ENCODE measurements around the gene DCC.

Gene DCC

GRCh38 chr18:52937840-52938239, 597.8 kb downstream of the DCC start:
- H3K27ac ChIP-seq (ENCODE audit: low read depth, low read length) = no peak overlapping the region
- no peak overlapping the region for H3K4me3 ChIP-seq (ENCODE audit: low read depth, low read length)
- H3K36me3 ChIP-seq (ENCODE audit: insufficient read depth, low read length) = no peaks in the 10 kb centered on the region
- no peaks in the 10 kb centered on the region for H3K79me2 ChIP-seq (ENCODE audit: control insufficient read depth, insufficient read depth, low read length, unreplicated experiment)
- H2AFZ ChIP-seq (ENCODE audit: low read length, unreplicated experiment) = no peak overlapping the region
- H3K4me1 ChIP-seq (ENCODE audit: control insufficient read depth, insufficient read depth, low read length, unreplicated experiment) = no peaks in the 10 kb centered on the region
- no peaks in the 10 kb centered on the region for H3K27me3 ChIP-seq (ENCODE audit: insufficient read depth, low read length)

DNA sequence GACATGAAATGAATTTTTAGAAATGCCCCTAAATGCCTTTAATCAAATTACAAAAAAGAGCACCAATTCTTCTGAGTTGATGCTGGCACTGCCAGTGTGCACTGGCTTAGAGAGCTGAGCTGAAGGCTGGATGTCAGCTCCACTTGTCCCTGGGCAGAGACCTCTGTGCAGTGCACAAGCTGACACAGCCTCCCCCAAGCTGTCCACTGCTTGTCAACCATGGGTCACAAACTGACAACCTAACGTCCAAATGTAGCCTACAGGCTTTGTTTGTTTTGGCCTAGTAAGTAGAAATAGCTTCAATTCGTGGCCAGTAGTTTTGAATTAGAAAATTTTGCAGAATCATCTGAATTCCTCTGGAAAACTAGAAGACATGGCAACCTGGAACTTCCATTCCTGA, 605.6 kb downstream of the DCC start:
- Histone ChIP-seq H3K27ac (ENCODE audit: low read depth, low read length) (no peak overlapping the region), H3K36me3 (ENCODE audit: insufficient read depth, low read length) (no peaks in the 10 kb centered on the region), H3K27me3 (ENCODE audit: insufficient read depth, low read length) (no peaks in the 10 kb centered on the region), H3K4me1 (ENCODE audit: control insufficient read depth, insufficient read depth, low read length, unreplicated experiment) (no peaks in the 10 kb centered on the region), H2AFZ (ENCODE audit: low read length, unreplicated experiment) (no peak overlapping the region), H3K79me2 (ENCODE audit: control insufficient read depth, insufficient read depth, low read length, unreplicated experiment) (no peaks in the 10 kb centered on the region), H3K4me3 (ENCODE audit: low read depth, low read length) (no peak overlapping the region)

- Histone ChIP-seq H3K27me3 (ENCODE audit: insufficient read depth, low read length) (no peaks in the 10 kb centered on the region), H3K36me3 (ENCODE audit: insufficient read depth, low read length) (no peaks in the 10 kb centered on the region), H2AFZ (ENCODE audit: low read length, unreplicated experiment) (no peak overlapping the region)
These were observed 609.0 kb downstream of the DCC start for GRCh38 chr18:52948868-52949444.

GRCh38 chr18:52950155-52950554, 610.2 kb downstream of the DCC start:
- Histone ChIP-seq H2AFZ (ENCODE audit: low read length, unreplicated experiment) (no peak overlapping the region), H3K27me3 (ENCODE audit: insufficient read depth, low read length) (no peaks in the 10 kb centered on the region), H3K4me3 (ENCODE audit: low read depth, low read length) (no peak overlapping the region), H3K4me1 (ENCODE audit: control insufficient read depth, insufficient read depth, low read length, unreplicated experiment) (no peaks in the 10 kb centered on the region), H3K36me3 (ENCODE audit: insufficient read depth, low read length) (no peaks in the 10 kb centered on the region), H3K79me2 (ENCODE audit: control insufficient read depth, insufficient read depth, low read length, unreplicated experiment) (no peaks in the 10 kb centered on the region), H3K27ac (ENCODE audit: low read depth, low read length) (no peak overlapping the region)

More at GRCh38 chr18:52948868-52949444, 609.0 kb downstream of the DCC start:
- no peak overlapping the region for H3K4me3 ChIP-seq (ENCODE audit: low read depth, low read length)
- H3K27ac ChIP-seq (ENCODE audit: low read depth, low read length) = no peak overlapping the region
- no peaks in the 10 kb centered on the region for H3K4me1 ChIP-seq (ENCODE audit: control insufficient read depth, insufficient read depth, low read length, unreplicated experiment)
- no peaks in the 10 kb centered on the region for H3K79me2 ChIP-seq (ENCODE audit: control insufficient read depth, insufficient read depth, low read length, unreplicated experiment)

DNA sequence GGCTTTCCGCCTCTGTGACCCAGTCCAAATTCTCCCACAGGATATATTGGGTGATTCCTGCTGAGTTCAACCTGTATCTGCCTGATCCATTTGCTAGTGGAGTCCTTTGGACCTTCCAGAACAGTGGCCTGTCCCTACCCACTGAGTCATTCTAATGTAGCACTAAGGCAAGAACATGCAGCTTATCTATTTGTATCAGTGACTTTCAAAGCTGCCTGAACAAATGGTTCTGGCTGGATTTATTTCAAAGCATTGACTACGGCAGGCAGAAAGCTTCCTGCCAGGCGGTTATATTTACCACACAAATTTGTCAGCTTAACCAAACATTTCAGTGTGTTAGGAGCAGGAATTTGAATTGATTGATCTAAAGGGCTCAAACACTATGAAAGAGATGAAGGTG, 613.4 kb downstream of the DCC start:
- Histone ChIP-seq H3K36me3 (ENCODE audit: insufficient read depth, low read length) (no peaks in the 10 kb centered on the region), H3K27ac (ENCODE audit: low read depth, low read length) (no peak overlapping the region), H2AFZ (ENCODE audit: low read length, unreplicated experiment) (no peak overlapping the region), H3K4me1 (ENCODE audit: control insufficient read depth, insufficient read depth, low read length, unreplicated experiment) (no peaks in the 10 kb centered on the region), H3K4me3 (ENCODE audit: low read depth, low read length) (no peak overlapping the region), H3K27me3 (ENCODE audit: insufficient read depth, low read length) (no peaks in the 10 kb centered on the region), H3K79me2 (ENCODE audit: control insufficient read depth, insufficient read depth, low read length, unreplicated experiment) (no peaks in the 10 kb centered on the region)

DNA sequence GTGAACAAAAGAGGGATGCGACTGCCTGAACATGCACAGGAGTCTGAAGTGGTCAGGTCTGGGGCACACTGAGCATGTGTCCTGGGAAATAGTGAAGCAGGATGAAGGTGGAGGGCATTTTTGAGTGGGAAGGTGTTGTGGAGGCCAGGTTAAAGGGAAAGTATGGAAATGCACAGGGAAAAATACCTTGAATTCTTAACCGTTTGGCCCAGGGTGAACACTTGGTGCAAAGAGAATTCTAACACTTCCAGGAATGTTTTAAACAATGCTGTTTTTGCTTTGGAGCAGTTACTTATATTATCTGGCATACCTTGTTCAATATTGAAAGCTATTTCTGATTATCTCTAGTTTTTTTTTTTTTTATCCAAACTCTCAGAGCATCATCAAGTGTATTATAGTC, 623.5 kb downstream of the DCC start:
- Histone ChIP-seq H3K4me3 (ENCODE audit: low read depth, low read length) (no peak overlapping the region), H3K4me1 (ENCODE audit: control insufficient read depth, insufficient read depth, low read length, unreplicated experiment) (no peaks in the 10 kb centered on the region), H3K79me2 (ENCODE audit: control insufficient read depth, insufficient read depth, low read length, unreplicated experiment) (no peaks in the 10 kb centered on the region), H3K36me3 (ENCODE audit: insufficient read depth, low read length) (no peaks in the 10 kb centered on the region), H3K27ac (ENCODE audit: low read depth, low read length) (no peak overlapping the region), H3K27me3 (ENCODE audit: insufficient read depth, low read length) (no peaks in the 10 kb centered on the region), H2AFZ (ENCODE audit: low read length, unreplicated experiment) (no peak overlapping the region)

DNA sequence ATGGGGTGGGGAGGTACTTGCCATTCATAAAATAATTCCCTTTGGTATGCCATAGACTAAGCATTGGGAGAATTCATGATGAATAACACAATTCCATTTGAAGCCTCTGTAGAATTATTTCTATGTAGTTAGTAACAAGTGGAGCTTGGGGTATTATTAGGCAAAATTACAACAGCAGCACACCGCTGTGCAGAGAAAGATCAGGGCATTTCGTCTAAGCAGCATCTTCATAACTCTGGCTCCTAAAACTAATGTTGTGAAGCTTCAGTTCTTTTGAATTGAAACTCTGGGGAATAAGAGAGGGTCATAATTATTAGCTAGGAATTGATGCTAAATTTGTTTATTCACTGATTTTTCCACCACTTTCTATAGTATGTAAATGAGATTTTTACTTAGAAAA, 630.7 kb downstream of the DCC start:
- no peak overlapping the region for H3K27ac ChIP-seq (ENCODE audit: low read depth, low read length)
- H3K79me2 ChIP-seq (ENCODE audit: control insufficient read depth, insufficient read depth, low read length, unreplicated experiment) = no peaks in the 10 kb centered on the region
- H3K27me3 ChIP-seq (ENCODE audit: insufficient read depth, low read length) = no peaks in the 10 kb centered on the region
- no peaks in the 10 kb centered on the region for H3K36me3 ChIP-seq (ENCODE audit: insufficient read depth, low read length)
- no peaks in the 10 kb centered on the region for H3K4me1 ChIP-seq (ENCODE audit: control insufficient read depth, insufficient read depth, low read length, unreplicated experiment)
- H2AFZ ChIP-seq (ENCODE audit: low read length, unreplicated experiment) = no peak overlapping the region
- H3K4me3 ChIP-seq (ENCODE audit: low read depth, low read length) = no peak overlapping the region

GRCh38 chr18:52971097-52971496, 631.1 kb downstream of the DCC start:
- no peak overlapping the region for H2AFZ ChIP-seq (ENCODE audit: low read length, unreplicated experiment)
- H3K36me3 ChIP-seq (ENCODE audit: insufficient read depth, low read length) = no peaks in the 10 kb centered on the region
- H3K27ac ChIP-seq (ENCODE audit: low read depth, low read length) = no peak overlapping the region
- H3K27me3 ChIP-seq (ENCODE audit: insufficient read depth, low read length) = no peaks in the 10 kb centered on the region
- no peaks in the 10 kb centered on the region for H3K79me2 ChIP-seq (ENCODE audit: control insufficient read depth, insufficient read depth, low read length, unreplicated experiment)
- no peaks in the 10 kb centered on the region for H3K4me1 ChIP-seq (ENCODE audit: control insufficient read depth, insufficient read depth, low read length, unreplicated experiment)
- H3K4me3 ChIP-seq (ENCODE audit: low read depth, low read length) = no peak overlapping the region

DNA sequence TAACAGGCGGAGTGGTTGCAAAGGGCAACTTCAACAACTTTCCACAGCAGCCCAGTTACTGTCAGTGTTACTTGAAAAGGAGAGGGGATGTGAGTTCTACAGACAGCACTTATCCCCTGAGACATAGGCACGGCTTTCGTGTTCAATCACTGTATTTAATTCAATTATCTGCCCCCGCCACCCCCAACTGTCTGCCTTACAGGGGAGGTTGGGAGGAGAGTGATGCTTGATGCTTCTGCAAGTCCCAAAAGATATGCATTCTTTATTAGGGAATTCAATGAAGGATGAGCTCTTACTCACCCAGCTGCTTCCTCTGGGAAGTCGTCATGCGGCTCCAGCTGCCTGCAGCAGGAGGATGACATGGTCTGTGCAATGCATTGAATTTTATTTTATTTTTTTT, 639.9 kb downstream of the DCC start:
- H2AFZ ChIP-seq (ENCODE audit: low read length, unreplicated experiment) = no peak overlapping the region
- no peaks in the 10 kb centered on the region for H3K36me3 ChIP-seq (ENCODE audit: insufficient read depth, low read length)
- no peaks in the 10 kb centered on the region for H3K79me2 ChIP-seq (ENCODE audit: control insufficient read depth, insufficient read depth, low read length, unreplicated experiment)
- H3K4me1 ChIP-seq (ENCODE audit: control insufficient read depth, insufficient read depth, low read length, unreplicated experiment) = no peaks in the 10 kb centered on the region
- H3K27ac ChIP-seq (ENCODE audit: low read depth, low read length) = no peak overlapping the region
- H3K4me3 ChIP-seq (ENCODE audit: low read depth, low read length) = no peak overlapping the region
- H3K27me3 ChIP-seq (ENCODE audit: insufficient read depth, low read length) = no peaks in the 10 kb centered on the region

DNA sequence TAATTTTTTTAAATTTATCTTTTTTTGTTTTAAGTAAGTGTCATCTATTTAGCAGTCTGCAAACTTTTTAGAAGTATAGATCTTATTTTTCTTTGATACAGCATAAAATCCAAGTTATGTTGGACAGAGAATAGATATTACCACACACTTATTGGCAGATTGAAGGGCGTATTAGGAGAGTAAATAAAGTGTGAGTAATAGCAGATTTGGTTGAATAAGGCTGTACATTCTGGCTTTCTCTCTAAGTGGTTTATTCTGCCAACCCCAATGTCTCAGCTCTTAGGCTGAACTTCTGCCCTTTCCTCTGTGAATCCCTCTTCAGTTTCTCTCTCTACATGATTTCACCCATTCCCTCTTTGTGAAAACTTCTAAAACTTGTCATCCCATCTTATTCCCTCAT, 651.2 kb downstream of the DCC start:
- Histone ChIP-seq H3K27ac (ENCODE audit: low read depth, low read length) (no peak overlapping the region), H3K36me3 (ENCODE audit: insufficient read depth, low read length) (no peaks in the 10 kb centered on the region), H3K4me3 (ENCODE audit: low read depth, low read length) (no peak overlapping the region), H3K27me3 (ENCODE audit: insufficient read depth, low read length) (no peaks in the 10 kb centered on the region), H2AFZ (ENCODE audit: low read length, unreplicated experiment) (no peak overlapping the region), H3K4me1 (ENCODE audit: control insufficient read depth, insufficient read depth, low read length, unreplicated experiment) (no peaks in the 10 kb centered on the region), H3K79me2 (ENCODE audit: control insufficient read depth, insufficient read depth, low read length, unreplicated experiment) (no peaks in the 10 kb centered on the region)

DNA sequence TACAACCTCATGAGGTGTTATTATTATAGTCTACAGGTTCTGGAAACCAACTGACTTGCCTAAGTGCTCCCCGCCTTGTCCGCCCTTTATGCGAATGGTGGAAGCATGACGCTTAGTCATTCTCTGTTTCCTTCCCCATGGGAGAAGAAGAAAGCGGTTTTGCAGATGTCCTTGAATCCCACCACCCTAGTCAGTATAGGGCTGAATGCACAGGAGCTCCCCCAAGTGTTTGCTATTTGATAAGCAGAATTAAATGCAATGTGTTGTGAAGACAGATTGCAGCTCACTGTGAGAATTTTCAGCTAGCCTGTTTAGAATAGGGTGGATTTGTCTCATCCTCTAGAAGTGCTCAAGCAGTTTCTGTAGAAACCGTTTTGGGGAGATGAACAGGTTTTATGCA, 652.0 kb downstream of the DCC start:
- Histone ChIP-seq H3K27ac (ENCODE audit: low read depth, low read length) (no peak overlapping the region), H3K4me1 (ENCODE audit: control insufficient read depth, insufficient read depth, low read length, unreplicated experiment) (no peaks in the 10 kb centered on the region)

More for the DNA sequence above, 652.0 kb downstream of the DCC start:
- Histone ChIP-seq H2AFZ (ENCODE audit: low read length, unreplicated experiment) (no peak overlapping the region), H3K27me3 (ENCODE audit: insufficient read depth, low read length) (no peaks in the 10 kb centered on the region), H3K4me3 (ENCODE audit: low read depth, low read length) (no peak overlapping the region), H3K36me3 (ENCODE audit: insufficient read depth, low read length) (no peaks in the 10 kb centered on the region), H3K79me2 (ENCODE audit: control insufficient read depth, insufficient read depth, low read length, unreplicated experiment) (no peaks in the 10 kb centered on the region)

All from ACC112 (cell line).